ENCODE results near the gene TSPAN2. TPM values are rescaled to one million over a fixed set of nuclear protein-coding genes. Genes with fewer than 3 reads are reported as not detected.

TSPAN2 gene
- total RNA-seq, 2 experiments from 2014 or later, result 0.25 to 0.36 TPM

DNA sequence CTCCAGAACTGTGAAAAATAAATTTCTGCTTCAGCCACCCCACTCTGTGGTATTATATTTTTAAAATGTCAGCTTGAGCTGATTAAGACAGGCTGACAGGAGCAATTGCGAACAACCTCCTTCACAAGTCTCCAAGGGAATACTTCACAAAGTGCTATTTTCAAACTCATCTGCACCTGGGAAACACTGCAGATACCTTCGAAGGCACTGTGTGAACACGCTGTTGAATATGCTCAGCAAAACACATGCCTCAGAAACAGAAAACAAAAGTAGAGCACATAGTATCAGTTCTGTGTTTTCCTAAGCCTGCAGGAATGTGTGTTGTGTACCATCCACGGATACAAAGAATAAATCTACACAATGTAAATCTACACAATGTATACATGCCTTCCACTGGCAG is 10.6 kb downstream of the TSPAN2 start:
- no peak for TF ChIP-seq EZH2phosphoT487 (IDR thresholded peaks at IDR 0.05; ENCODE audit: borderline replicate concordance, low read depth, low read length)
- TF ChIP-seq, protein P1, sequence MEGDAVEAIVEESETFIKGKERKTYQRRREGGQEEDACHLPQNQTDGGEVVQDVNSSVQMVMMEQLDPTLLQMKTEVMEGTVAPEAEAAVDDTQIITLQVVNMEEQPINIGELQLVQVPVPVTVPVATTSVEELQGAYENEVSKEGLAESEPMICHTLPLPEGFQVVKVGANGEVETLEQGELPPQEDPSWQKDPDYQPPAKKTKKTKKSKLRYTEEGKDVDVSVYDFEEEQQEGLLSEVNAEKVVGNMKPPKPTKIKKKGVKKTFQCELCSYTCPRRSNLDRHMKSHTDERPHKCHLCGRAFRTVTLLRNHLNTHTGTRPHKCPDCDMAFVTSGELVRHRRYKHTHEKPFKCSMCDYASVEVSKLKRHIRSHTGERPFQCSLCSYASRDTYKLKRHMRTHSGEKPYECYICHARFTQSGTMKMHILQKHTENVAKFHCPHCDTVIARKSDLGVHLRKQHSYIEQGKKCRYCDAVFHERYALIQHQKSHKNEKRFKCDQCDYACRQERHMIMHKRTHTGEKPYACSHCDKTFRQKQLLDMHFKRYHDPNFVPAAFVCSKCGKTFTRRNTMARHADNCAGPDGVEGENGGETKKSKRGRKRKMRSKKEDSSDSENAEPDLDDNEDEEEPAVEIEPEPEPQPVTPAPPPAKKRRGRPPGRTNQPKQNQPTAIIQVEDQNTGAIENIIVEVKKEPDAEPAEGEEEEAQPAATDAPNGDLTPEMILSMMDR (conservative IDR thresholded peaks at IDR 0.05; ENCODE audit: low read length), result no peak
- POLR2A ChIA-PET, result interaction anchor here (0.6 to 1.4 kb wide), 3 partner anchors 19 to 224 kb away, joined by 3 read pairs; no protein-coding TSS in a partner anchor
- intact Hi-C loops (cut with micrococcal nuclease; ENCODE audit: unreplicated experiment), result no loop called here

DNA sequence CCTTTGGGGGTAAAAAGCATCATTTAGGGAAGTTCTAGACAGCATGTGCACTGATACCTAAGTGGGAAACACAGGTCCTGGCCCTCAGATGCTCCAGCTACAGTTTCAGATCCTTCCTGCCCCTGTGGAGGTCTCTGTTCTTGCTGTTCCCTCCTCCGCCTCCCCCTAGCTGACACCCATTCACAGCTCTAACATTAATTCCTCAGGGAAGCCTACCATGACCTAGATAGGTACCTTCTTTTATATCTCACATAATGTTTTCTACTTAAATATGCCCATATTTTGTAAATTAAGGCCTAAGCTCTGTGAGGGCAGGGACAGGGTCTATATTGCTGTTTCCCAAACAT is 11.3 kb downstream of the TSPAN2 start:
- intact Hi-C loops (cut with micrococcal nuclease; ENCODE audit: unreplicated experiment), result no loop called here
- TF ChIP-seq, protein P1 (conservative IDR thresholded peaks at IDR 0.05; ENCODE audit: low read length), result no peak
- TF ChIP-seq EZH2phosphoT487 (IDR thresholded peaks at IDR 0.05; ENCODE audit: borderline replicate concordance, low read depth, low read length), result no peak
- Histone ChIP-seq H3K4me3 (ENCODE audit: low read depth, low read length, poor library complexity, severe bottlenecking) (no peak overlapping the region), H3K4me1 (ENCODE audit: insufficient read depth, low read length, poor library complexity, severe bottlenecking) (no peaks in the 10 kb centered on the region), H3K27ac (ENCODE audit: low read depth, low read length, poor library complexity, severe bottlenecking) (no peak overlapping the region), H3K4me2 (ENCODE audit: low read length) (no peak overlapping the region), H3K36me3 (ENCODE audit: insufficient read depth, low read length) (no peaks in the 10 kb centered on the region), H3K9me2 (ENCODE audit: insufficient read depth, low read length) (no peaks in the 10 kb centered on the region), H4K20me1 (ENCODE audit: insufficient read depth, low read length) (no peaks in the 10 kb centered on the region), H2AFZ (ENCODE audit: low read length) (no peak overlapping the region), H3K9me3 (ENCODE audit: low read length) (no peaks in the 10 kb centered on the region), H3K79me2 (ENCODE audit: insufficient read depth, low read depth, low read length) (no peaks in the 10 kb centered on the region)
- no peak for DNase-seq (ENCODE audit: low spot score)
- BruUV-seq (replicated peaks), result no TSS peak
- ChIA-PET CTCF (ENCODE audit: unreplicated experiment) (interaction anchor here (0.6 kb wide), 1 partner anchor 15 kb away, joined by 3 read pairs; no protein-coding TSS in a partner anchor), POLR2A (interaction anchor here (0.5 to 1.4 kb wide), 3 partner anchors 19 to 225 kb away, joined by 3 read pairs; no protein-coding TSS in a partner anchor)

More for the DNA sequence above, 10.6 kb downstream of the TSPAN2 start:
- Histone ChIP-seq H3K4me3 (ENCODE audit: low read depth, low read length, poor library complexity, severe bottlenecking) (no peak overlapping the region), H3K9me2 (ENCODE audit: insufficient read depth, low read length) (no peaks in the 10 kb centered on the region), H3K27ac (ENCODE audit: low read depth, low read length, poor library complexity, severe bottlenecking) (no peak overlapping the region), H3K4me1 (ENCODE audit: insufficient read depth, low read length, poor library complexity, severe bottlenecking) (no peaks in the 10 kb centered on the region), H3K79me2 (ENCODE audit: insufficient read depth, low read depth, low read length) (no peaks in the 10 kb centered on the region), H4K20me1 (ENCODE audit: insufficient read depth, low read length) (no peaks in the 10 kb centered on the region), H3K4me2 (ENCODE audit: low read length) (no peak overlapping the region), H2AFZ (ENCODE audit: low read length) (no peak overlapping the region), H3K36me3 (ENCODE audit: insufficient read depth, low read length) (no peaks in the 10 kb centered on the region), H3K9me3 (ENCODE audit: low read length) (no peaks in the 10 kb centered on the region)
- CTCF ChIA-PET (ENCODE audit: unreplicated experiment), result interaction anchor here (0.6 kb wide), 1 partner anchor 15 kb away, joined by 3 read pairs; no protein-coding TSS in a partner anchor
- no TSS peak for BruUV-seq (replicated peaks)
- DNase-seq (ENCODE audit: low spot score), result no peak

DNA sequence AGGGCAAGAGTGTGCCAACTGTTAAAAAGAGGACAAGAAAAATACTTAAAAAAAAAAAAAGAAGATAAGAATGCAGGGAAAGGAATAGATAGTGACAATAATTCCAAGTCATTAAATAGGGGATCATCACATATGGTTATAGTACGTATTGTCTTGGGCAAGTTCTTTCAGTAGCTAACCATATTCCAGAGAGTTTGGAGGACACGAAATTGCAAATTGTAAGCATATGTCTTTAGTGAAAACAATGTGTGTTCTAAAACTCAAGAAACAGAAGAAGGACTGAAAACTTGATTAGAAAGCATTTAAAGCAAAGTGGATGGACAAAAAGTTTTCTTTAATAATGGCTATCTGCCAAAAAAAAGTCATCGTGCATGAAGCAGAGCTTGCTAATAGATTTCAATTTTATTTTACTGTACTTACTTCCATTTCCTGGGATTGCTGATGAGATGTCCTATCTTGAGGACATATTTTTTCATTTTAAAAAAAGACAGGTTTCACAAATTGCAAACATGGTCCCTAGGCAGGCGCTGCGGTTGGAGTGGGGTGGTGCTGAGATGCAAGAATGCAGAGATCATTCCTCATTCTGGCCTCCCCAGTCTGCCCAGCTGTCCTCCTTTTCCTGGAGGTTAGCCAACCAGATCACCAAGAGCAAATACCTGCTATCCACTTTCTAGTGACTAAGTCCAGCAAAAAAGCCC is 11.9 kb downstream of the TSPAN2 start:
- Histone ChIP-seq H3K9me2 (ENCODE audit: insufficient read depth, low read length) (no peaks in the 10 kb centered on the region), H3K27ac (ENCODE audit: low read depth, low read length, poor library complexity, severe bottlenecking) (no peak overlapping the region), H3K9me3 (ENCODE audit: low read length) (no peaks in the 10 kb centered on the region), H2AFZ (ENCODE audit: low read length) (no peak overlapping the region), H3K36me3 (ENCODE audit: insufficient read depth, low read length) (no peaks in the 10 kb centered on the region), H3K4me1 (ENCODE audit: insufficient read depth, low read length, poor library complexity, severe bottlenecking) (no peaks in the 10 kb centered on the region), H3K4me2 (ENCODE audit: low read length) (no peak overlapping the region), H4K20me1 (ENCODE audit: insufficient read depth, low read length) (no peaks in the 10 kb centered on the region), H3K79me2 (ENCODE audit: insufficient read depth, low read depth, low read length) (no peaks in the 10 kb centered on the region), H3K4me3 (ENCODE audit: low read depth, low read length, poor library complexity, severe bottlenecking) (no peak overlapping the region)
- TF ChIP-seq, protein P1 (conservative IDR thresholded peaks at IDR 0.05; ENCODE audit: low read length), result no peak
- TF ChIP-seq EZH2phosphoT487 (IDR thresholded peaks at IDR 0.05; ENCODE audit: borderline replicate concordance, low read depth, low read length), result no peak
- ChIA-PET POLR2A (interaction anchor here (0.5 to 1.4 kb wide), 3 partner anchors 18 to 308 kb away, joined by 3 read pairs; no protein-coding TSS in a partner anchor), CTCF (ENCODE audit: unreplicated experiment) (no interaction called here)
- intact Hi-C loops (cut with micrococcal nuclease; ENCODE audit: unreplicated experiment), result no loop called here
- DNase-seq (ENCODE audit: low spot score), result no peak
- no TSS peak for BruUV-seq (replicated peaks)

Data from OCI-LY7 (cell line).